Measurements from ENCODE around the gene P2RX4.

DNA sequence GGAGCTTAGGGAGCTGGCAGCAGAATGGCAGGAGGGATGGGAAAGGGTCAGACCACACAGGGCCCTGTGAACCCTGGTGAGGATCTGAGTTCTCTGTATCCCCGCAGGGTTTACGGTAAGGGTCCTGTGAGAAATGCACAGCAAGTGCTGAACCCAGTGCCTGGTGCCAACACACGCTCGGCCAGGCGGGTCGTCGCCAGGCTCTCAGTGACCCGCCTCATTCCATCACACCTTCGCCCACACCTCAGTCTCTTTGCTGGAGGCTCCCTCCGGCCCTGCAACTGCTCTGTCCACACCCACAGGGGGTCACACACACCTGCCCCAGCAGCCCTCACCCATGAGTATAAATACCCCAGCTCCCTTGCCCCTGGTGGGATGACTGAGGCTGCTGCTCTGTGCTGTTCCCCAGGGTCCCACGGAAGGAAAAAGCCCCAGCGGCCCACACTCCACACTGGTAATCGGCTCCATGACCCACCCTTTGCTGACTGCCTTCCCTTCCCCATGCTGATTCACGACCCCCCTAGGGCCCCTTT lies 63.5 kb downstream of the P2RX4 start:
- TF ChIP-seq, protein P1, sequence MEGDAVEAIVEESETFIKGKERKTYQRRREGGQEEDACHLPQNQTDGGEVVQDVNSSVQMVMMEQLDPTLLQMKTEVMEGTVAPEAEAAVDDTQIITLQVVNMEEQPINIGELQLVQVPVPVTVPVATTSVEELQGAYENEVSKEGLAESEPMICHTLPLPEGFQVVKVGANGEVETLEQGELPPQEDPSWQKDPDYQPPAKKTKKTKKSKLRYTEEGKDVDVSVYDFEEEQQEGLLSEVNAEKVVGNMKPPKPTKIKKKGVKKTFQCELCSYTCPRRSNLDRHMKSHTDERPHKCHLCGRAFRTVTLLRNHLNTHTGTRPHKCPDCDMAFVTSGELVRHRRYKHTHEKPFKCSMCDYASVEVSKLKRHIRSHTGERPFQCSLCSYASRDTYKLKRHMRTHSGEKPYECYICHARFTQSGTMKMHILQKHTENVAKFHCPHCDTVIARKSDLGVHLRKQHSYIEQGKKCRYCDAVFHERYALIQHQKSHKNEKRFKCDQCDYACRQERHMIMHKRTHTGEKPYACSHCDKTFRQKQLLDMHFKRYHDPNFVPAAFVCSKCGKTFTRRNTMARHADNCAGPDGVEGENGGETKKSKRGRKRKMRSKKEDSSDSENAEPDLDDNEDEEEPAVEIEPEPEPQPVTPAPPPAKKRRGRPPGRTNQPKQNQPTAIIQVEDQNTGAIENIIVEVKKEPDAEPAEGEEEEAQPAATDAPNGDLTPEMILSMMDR (optimal IDR thresholded peaks at IDR 0.05 in 1 of 3, IDR thresholded peaks at IDR 0.05 in 1 of 3, conservative IDR thresholded peaks at IDR 0.05 in 1 of 3; ENCODE audit: extremely low read depth in 1 of 3, insufficient read depth in 2 of 3, low read length in 3 of 3), result no peak
- TF ChIP-seq EZH2 (IDR thresholded peaks at IDR 0.05; ENCODE audit: low read length), result no peak

All from keratinocyte (primary cell).